Fibroblast of pulmonary artery (primary cell): ENCODE data around the gene MPP1.

Experiments
- DNase-seq: peaks from one replicate; pipeline ENCODE4 v3.0.0-alpha.2; 2010; ENCODE audit warnings: low read depth
- H3K4me3 ChIP-seq: replicated peaks from 2 replicates; pipeline ENCODE4 v1.5.1; 2011; ENCODE audit warnings: low read depth, mild to moderate bottlenecking, control low read depth, low read length, moderate library complexity
- TF ChIP-seq, protein P1 (sequence below): IDR thresholded peaks from 2 replicates; pipeline ENCODE4 v1.5.1; 2011; ENCODE audit warnings: mild to moderate bottlenecking, control low read depth, low read length, inconsistent platforms; ENCODE audit errors: missing control alignments

The MPP1 gene

DNA sequence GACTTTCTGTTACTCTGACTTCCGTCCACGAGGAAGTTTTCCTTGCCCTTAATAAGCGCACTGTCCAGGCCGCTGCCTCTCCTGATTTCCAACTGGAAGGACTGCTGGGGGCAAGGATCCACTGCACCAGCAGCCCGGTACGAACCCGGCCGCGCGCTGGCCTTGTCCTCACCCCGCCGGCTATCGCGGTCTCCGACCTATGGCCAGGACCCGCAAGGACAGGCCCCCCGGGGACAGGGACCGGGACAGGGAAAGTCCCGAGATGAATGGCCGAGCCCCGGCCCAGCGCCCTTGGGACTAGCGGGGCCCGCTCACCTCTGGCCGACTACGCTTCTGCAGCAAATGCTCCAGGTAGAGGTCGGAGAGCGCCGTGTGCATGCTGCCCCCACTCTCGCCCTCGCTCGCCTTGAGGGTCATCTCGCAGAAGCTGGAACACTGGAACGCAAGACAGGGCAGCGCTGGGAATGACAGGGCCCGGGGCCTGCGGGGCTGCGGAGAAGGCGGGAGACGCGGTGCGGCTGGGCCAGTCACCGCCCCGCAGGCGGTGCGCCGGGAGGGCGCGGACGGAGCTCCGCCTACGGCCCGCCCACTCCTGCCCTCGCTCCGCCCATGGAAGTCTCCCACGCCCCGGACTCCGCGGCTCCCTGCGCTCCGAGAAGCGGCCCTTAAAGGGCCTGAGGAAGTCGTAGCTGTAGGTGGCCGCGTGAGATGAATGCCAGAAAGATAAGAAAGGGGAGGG is at the start of gene MPP1:
MPP1 (minus strand) TSS at position 529 of the 739 bp plus-strand sequence; CDS start at position 417, 112 bp downstream.
- peak within 1 kb of the TSS; percentile 67 for H3K4me3 ChIP-seq
- TF ChIP-seq, protein P1, sequence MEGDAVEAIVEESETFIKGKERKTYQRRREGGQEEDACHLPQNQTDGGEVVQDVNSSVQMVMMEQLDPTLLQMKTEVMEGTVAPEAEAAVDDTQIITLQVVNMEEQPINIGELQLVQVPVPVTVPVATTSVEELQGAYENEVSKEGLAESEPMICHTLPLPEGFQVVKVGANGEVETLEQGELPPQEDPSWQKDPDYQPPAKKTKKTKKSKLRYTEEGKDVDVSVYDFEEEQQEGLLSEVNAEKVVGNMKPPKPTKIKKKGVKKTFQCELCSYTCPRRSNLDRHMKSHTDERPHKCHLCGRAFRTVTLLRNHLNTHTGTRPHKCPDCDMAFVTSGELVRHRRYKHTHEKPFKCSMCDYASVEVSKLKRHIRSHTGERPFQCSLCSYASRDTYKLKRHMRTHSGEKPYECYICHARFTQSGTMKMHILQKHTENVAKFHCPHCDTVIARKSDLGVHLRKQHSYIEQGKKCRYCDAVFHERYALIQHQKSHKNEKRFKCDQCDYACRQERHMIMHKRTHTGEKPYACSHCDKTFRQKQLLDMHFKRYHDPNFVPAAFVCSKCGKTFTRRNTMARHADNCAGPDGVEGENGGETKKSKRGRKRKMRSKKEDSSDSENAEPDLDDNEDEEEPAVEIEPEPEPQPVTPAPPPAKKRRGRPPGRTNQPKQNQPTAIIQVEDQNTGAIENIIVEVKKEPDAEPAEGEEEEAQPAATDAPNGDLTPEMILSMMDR = no peak
- DNase-seq = peak; percentile 80

DNA sequence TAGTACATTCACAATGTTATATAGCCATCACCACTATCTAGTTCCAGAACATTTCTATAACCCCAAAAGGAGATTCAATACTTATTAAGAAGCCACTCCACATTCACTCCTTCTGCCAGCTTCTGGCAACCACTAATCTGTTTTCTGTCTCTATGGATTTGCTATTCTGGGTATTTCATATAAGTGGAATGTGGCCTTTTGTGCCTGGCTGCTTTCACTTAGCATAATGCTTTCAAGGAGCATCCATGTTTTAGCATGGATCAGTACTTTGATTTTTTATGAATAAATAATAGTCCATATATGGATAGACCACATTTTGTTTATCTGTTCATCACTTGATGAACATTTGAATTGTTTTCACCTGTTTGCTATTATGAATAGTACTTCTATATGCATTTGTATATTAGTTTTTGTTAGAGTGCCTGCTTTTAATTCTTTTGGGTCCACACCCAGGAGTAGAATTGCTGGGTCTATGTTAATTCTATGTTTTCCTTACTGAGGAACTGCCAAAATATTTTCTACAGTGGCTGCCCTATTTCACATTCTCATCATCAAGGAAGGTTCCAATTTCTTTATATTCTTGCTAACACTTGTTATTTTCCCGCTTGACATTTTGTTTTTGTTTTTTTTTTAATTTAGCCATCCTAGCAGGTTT is 45.8 kb upstream of the MPP1 start:
- TF ChIP-seq, protein P1 = no peak
- no peak for DNase-seq
- H3K4me3 ChIP-seq = no peak overlapping the region

DNA sequence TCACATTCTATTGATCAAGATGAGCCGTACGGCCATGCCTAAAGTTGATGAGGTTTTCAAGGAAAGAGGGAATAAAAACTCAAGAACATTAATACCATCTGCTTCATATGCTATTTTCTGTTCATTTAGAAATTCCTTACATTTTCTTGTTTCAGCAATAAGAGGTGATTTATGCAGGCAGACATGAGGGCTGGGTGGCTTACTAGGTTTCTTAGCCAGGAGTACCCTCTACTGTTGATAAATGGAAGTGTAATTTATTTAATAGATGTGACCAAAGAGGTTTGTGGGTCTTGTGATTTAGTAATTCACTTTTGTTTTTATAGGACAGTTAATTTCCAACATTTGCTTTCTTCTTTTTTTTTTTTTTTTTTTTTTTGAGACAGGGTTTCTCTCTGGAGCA is 35.6 kb upstream of the MPP1 start:
- TF ChIP-seq, protein P1 = peak; percentile 46
- peak; percentile 79 for DNase-seq
- H3K4me3 ChIP-seq = no peak overlapping the region

DNA sequence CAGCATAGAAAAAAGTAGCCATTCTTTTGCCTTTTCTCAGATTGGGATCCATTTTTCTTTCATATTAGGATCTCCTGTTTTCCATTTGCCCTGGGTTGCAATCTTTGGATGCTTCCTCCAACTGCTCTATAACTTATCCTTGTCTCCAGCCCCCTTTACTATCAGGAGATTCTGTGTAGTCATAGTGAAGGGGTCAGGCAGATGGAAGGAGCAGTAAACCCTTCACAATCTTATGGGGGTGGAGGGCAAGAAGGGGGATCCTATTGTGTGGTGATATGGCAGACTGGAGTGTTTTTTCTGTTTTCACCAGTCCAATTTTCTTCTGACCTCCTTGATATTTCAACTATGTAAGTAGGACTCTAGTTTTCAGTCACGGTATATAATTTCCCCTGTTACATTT is 30.9 kb upstream of the MPP1 start:
- TF ChIP-seq, protein P1 = no peak
- no peak for DNase-seq
- H3K4me3 ChIP-seq = no peak overlapping the region

DNA sequence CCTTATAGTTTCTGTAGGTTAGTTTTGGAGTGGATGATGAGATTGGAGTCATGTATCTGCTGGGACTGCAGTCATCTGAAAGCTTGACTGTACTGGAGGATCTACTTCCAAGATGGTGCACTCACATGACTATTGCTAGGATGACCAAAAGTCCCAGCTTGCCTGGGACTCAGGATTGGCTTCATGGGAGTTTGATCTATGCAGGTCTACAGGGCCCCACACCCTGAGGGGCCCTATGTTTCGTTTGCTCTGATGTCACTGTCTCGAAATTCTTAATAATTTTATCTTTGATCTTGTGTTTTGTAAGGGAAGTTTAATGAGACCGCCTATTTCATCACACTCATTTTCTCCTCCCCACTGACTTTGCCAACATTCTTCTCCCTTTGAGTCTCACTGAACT is 29.3 kb upstream of the MPP1 start, which contains the start of gene SMIM9:
SMIM9 (minus strand) TSS at position 101 of the 400 bp plus-strand sequence. CDS start 3,806 bp downstream, outside the sequence.
- no peak within 1 kb of the TSS for H3K4me3 ChIP-seq
- TF ChIP-seq, protein P1 = no peak
- DNase-seq = no peak

DNA sequence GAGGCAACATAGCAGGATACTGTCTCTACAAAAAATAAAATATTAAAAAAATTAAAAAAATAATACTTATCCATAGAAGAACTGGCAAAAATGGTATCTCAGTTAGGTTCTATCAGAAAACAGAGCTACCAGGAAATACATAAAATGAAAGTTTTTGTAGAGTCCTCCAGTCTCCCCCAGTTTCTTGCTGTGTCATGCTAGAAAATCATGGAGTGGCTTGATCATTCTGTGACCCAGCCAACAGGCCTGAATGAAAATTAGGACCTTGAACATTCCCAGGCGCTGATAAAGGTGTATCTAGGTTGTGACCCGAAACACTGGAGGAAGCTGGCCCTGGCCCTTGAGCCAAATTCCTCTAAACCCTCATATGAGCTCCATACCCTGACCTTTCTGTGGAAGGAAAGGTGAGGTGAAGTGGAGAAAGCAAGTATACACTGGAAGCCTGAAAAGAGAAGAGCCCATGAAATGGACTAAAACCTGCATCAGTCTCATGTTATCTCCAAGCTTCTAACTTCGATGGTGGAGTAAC is 28.5 kb upstream of the MPP1 start:
- TF ChIP-seq, protein P1 = no peak
- H3K4me3 ChIP-seq = no peak overlapping the region
- DNase-seq = no peak
